Fibroblast of lung (primary cell): ENCODE data around the gene ANK2.

Source experiments
- CTCF ChIP-seq, 2 donors: IDR thresholded peaks in 1 of 2; conservative IDR thresholded peaks in 1 of 2; 1 replicate in 1 of 2; 2 replicates in 1 of 2; pipeline ENCODE4 v1.5.1; 2011 to 2012; ENCODE audit warnings: low read length in 2 of 2, control low read depth in 1 of 2, inconsistent platforms in 1 of 2, low read depth in 1 of 2, mild to moderate bottlenecking in 1 of 2
- EZH2 ChIP-seq: IDR thresholded peaks from 2 replicates; pipeline ENCODE4 v1.5.1; 2012; ENCODE audit warnings: low read length, control low read depth, mild to moderate bottlenecking; ENCODE audit errors: missing control alignments

GRCh38 chr4:113263274-113263673, 213.8 kb downstream of the ANK2 start:
- TF ChIP-seq CTCF (conservative IDR thresholded peaks at IDR 0.05 in 1 of 2, IDR thresholded peaks at IDR 0.05 in 1 of 2; ENCODE audit: low read depth in 1 of 2, low read length in 2 of 2) (no peak), EZH2 (no peak)
